DOHH2 (cell line): ENCODE data around the gene CTTNBP2NL.
A peak's percentile ranks its signal among the peaks of the same experiment; 100 is the strongest.
"Not testable (repeated sequence)": the region's sequence is repeated elsewhere in the genome, so short reads cannot be mapped to it uniquely, and the experiment has no call there.

ENCODE experiments used
- H3F3A ChIP-seq: fragments of 200-600 bp; sonication (generic), shearing (Covaris generic); 2 replicates; pipeline ENCODE4 v1.6.0; 2016; ENCODE audit warnings: antibody characterized with exemption, mild to moderate bottlenecking; ENCODE audit not compliant: control insufficient read depth, insufficient read depth
- H3K27ac ChIP-seq: fragments of 200-600 bp; sonication (generic); 2 replicates; pipeline ENCODE4 v1.5.1; 2014; ENCODE audit warnings: low read depth, mild to moderate bottlenecking, low read length, moderate library complexity
- H3K27me3 ChIP-seq: fragments of 200-600 bp; sonication (generic); 2 replicates; pipeline ENCODE4 v1.6.1; 2014; ENCODE audit warnings: mild to moderate bottlenecking, low read length, mixed read lengths; ENCODE audit not compliant: control insufficient read depth
- H3K36me3 ChIP-seq: fragments of 200-600 bp; sonication (generic); 2 replicates; pipeline ENCODE4 v1.6.1; 2014; ENCODE audit warnings: mild to moderate bottlenecking, low read length, moderate library complexity, mixed read lengths; ENCODE audit not compliant: control insufficient read depth
- H3K4me1 ChIP-seq: fragments of 200-600 bp; sonication (generic); 2 replicates; pipeline ENCODE4 v1.6.1; 2014; ENCODE audit warnings: mild to moderate bottlenecking, low read length, mixed read lengths; ENCODE audit not compliant: control insufficient read depth
- H3K4me2 ChIP-seq: fragments of 200-600 bp; sonication (generic); 2 replicates; pipeline ENCODE4 v1.6.0; 2014; ENCODE audit warnings: mild to moderate bottlenecking, low read length, moderate library complexity
- H3K4me3 ChIP-seq: fragments of 200-600 bp; sonication (generic); 2 replicates; pipeline ENCODE4 v1.5.1; 2014; ENCODE audit warnings: mild to moderate bottlenecking, low read length, mixed read lengths
- H3K79me2 ChIP-seq: fragments of 200-600 bp; sonication (generic); 2 replicates; pipeline ENCODE4 v1.6.1; 2014; ENCODE audit warnings: mild to moderate bottlenecking, low read length, mixed read lengths; ENCODE audit not compliant: control insufficient read depth
- H3K9me2 ChIP-seq: fragments of 200-600 bp; sonication (generic); replicated peaks from 2 replicates; pipeline ENCODE4 v1.6.1; 2014; ENCODE audit warnings: mild to moderate bottlenecking, low read length, mixed read lengths; ENCODE audit not compliant: control insufficient read depth
- H3K9me3 ChIP-seq: fragments of 200-600 bp; sonication (generic); 2 replicates; pipeline ENCODE4 v1.6.1; 2014; ENCODE audit warnings: antibody characterized with exemption, low read length, mixed read lengths; ENCODE audit not compliant: control insufficient read depth, insufficient read depth
- H4K20me1 ChIP-seq: fragments of 200-600 bp; sonication (generic); 2 replicates; pipeline ENCODE4 v1.6.0; 2014; ENCODE audit warnings: low read depth, mild to moderate bottlenecking, antibody characterized with exemption, low read length, moderate library complexity; ENCODE audit not compliant: control insufficient read depth, insufficient read depth
- EZH2phosphoT487 ChIP-seq: fragments of 200-600 bp; sonication (generic); IDR thresholded peaks from 2 replicates; pipeline ENCODE4 v1.6.1; 2017; ENCODE audit warnings: borderline replicate concordance, mild to moderate bottlenecking, antibody characterized with exemption, low read length, moderate library complexity, mixed read lengths
- TF ChIP-seq, protein P1 (sequence below): fragments of 200-600 bp; sonication (generic); IDR thresholded peaks from one replicate; pipeline ENCODE4 v1.5.1; 2014; ENCODE audit warnings: antibody characterized with exemption, mild to moderate bottlenecking, low read depth, low read length; ENCODE audit not compliant: poor library complexity, severe bottlenecking

The CTTNBP2NL gene

DNA sequence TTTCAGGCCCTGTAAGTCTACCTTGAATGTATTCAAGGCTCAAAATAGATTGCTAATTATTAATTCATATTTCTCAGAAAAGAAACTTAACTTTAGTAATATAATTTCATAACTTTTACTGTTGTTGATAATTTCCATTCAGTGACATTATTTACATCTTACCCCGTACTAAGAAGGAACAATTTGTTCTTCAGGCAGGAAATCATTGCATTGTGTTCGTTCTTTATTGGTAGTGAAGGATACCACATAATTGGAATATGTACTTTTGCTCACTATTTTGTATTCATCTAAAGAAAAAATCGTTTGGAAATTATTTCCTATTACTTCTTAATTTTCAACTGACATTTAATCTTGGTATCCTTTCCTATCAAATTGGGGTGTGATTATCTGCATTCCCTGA lies 39.4 kb downstream of the CTTNBP2NL start:
- H3K9me3 ChIP-seq, result no peaks in the 10 kb centered on the region
- H3K79me2 ChIP-seq, result no peaks in the 10 kb centered on the region
- H3K4me3 ChIP-seq, result no peak overlapping the region
- TF ChIP-seq EZH2phosphoT487, result no peak
- TF ChIP-seq, protein P1, sequence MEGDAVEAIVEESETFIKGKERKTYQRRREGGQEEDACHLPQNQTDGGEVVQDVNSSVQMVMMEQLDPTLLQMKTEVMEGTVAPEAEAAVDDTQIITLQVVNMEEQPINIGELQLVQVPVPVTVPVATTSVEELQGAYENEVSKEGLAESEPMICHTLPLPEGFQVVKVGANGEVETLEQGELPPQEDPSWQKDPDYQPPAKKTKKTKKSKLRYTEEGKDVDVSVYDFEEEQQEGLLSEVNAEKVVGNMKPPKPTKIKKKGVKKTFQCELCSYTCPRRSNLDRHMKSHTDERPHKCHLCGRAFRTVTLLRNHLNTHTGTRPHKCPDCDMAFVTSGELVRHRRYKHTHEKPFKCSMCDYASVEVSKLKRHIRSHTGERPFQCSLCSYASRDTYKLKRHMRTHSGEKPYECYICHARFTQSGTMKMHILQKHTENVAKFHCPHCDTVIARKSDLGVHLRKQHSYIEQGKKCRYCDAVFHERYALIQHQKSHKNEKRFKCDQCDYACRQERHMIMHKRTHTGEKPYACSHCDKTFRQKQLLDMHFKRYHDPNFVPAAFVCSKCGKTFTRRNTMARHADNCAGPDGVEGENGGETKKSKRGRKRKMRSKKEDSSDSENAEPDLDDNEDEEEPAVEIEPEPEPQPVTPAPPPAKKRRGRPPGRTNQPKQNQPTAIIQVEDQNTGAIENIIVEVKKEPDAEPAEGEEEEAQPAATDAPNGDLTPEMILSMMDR, result no peak
- no peaks in the 10 kb centered on the region for H3K9me2 ChIP-seq
- H3K4me2 ChIP-seq, result no peak overlapping the region
- no peaks in the 10 kb centered on the region for H3K27me3 ChIP-seq
- H3F3A ChIP-seq, result no peaks in the 10 kb centered on the region
- H4K20me1 ChIP-seq, result no peaks in the 10 kb centered on the region
- peaks cover 22% of the 10 kb centered on the region for H3K4me1 ChIP-seq
- H3K27ac ChIP-seq, result no peak overlapping the region
- no peaks in the 10 kb centered on the region for H3K36me3 ChIP-seq

DNA sequence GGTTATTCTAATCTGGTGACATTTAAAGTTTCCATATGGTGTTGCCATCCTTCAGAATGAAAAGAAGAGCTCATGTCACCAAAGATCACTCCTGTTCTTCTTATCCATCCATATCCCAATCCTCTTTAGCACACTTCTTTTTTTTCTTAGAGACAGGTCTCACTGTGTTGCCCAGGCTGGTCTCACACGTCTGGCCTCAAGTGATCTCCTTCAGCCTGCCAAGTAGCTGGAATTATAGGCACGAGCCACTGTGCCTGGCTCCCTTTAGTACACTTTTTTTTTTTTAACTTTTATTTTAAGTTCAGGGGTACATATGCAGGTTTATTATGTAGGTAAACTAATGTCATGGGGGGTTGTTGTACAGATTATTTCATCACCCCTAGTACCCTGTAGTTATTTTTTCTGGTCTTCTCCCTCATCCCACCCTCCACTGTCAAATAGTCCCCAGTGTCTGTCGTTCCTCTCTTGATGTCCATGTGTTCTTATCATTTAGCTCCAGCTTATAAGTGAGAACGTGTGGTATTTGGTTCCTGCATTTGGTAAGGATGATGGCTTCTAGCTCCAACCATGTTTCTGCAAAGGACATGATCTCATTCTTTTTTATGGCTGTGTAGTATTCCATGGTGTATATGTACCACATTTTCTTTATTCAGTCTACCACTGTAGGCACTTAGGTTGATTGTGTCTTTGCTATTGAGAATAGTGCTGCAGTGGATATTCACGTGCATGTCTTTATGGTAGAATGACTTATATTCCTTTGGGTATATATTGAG lies 40.6 kb downstream of the CTTNBP2NL start:
- H3K9me2 ChIP-seq, result no peaks in the 10 kb centered on the region
- TF ChIP-seq, protein P1, result no peak
- no peak for TF ChIP-seq EZH2phosphoT487
- no peak overlapping the region for H3K27ac ChIP-seq
- no peaks in the 10 kb centered on the region for H3K27me3 ChIP-seq
- H4K20me1 ChIP-seq, result no peaks in the 10 kb centered on the region
- H3K4me3 ChIP-seq, result no peak overlapping the region
- H3K36me3 ChIP-seq, result no peaks in the 10 kb centered on the region
- no peaks in the 10 kb centered on the region for H3F3A ChIP-seq
- no peaks in the 10 kb centered on the region for H3K9me3 ChIP-seq
- no peaks in the 10 kb centered on the region for H3K79me2 ChIP-seq
- H3K4me2 ChIP-seq, result no peak overlapping the region
- H3K4me1 ChIP-seq, result peaks cover 11% of the 10 kb centered on the region

DNA sequence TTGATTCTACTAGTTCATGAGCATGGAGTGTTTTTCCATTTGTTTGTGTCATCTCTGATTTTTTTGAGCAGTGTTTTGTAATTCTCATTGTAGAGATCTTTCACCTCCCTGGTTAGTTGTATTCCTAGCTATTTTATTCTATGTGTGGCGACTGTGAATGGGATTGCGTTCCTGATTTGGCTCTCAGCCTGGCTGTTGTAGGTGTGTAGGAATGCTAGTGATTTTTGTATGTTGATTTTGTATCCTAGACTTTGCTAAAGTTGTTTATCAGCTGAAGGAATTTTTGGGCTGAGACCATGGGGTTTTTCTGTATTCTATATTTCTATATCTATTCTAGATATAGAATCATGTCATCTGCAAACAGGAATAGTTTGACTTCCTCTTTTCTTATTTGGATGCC lies 42.1 kb downstream of the CTTNBP2NL start:
- not testable (repeated sequence) for H3K4me3 ChIP-seq, H3K27me3 ChIP-seq, H3K9me2 ChIP-seq, H3K4me1 ChIP-seq, H3K9me3 ChIP-seq, H3K27ac ChIP-seq, H4K20me1 ChIP-seq, H3F3A ChIP-seq, H3K79me2 ChIP-seq, H3K36me3 ChIP-seq
- H3K4me2 ChIP-seq, result peak overlapping the region; percentile 27; the same call in 1 of the 2 replicates

DNA sequence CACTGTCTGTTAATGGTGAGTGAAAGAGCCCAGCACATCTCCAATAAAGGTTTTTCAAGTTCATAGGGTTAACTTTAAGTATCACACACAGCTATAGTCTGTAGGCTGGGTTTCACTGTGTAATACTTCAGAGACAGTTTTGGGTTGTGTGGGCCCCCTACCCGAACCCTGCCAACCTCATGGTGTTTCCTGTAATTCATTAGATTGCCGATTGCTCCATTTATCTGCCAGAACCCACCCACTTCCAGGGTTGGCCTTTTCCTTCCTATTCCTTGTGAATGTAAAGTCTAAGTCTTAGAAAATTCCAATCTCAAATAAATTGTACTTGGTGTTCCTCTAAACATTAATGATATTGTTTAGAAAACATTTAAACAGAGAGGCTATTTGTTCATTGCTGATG lies 43.6 kb downstream of the CTTNBP2NL start:
- Histone ChIP-seq H3K27me3 (no peaks in the 10 kb centered on the region), H3K4me1 (peaks cover 9% of the 10 kb centered on the region), H3F3A (no peaks in the 10 kb centered on the region), H3K4me2 (no peak overlapping the region), H3K9me3 (no peaks in the 10 kb centered on the region), H3K4me3 (no peak overlapping the region), H4K20me1 (no peaks in the 10 kb centered on the region), H3K36me3 (no peaks in the 10 kb centered on the region), H3K79me2 (no peaks in the 10 kb centered on the region), H3K27ac (no peak overlapping the region), H3K9me2 (no peaks in the 10 kb centered on the region)
- TF ChIP-seq, protein P1, result no peak
- no peak for TF ChIP-seq EZH2phosphoT487
